Thyroid gland (tissue), 4 donors: ENCODE data around the gene SACM1L.

Source experiments
- POLR2A ChIP-seq, 2 donors: fragments of 450-650 bp; IDR thresholded peaks; one replicate each; pipeline ENCODE4 v1.6.1; 2017; ENCODE audit warnings: antibody characterized with exemption in 2 of 2, mild to moderate bottlenecking in 2 of 2, moderate library complexity in 1 of 2
- TF ChIP-seq, protein P1 (sequence below), 6 experiments: fragments of 200-600 bp in 3 of 6; fragments of 450-650 bp in 3 of 6; sonication (generic) in 3 of 6; IDR thresholded peaks; one replicate each; pipeline ENCODE4 v1.5.1; 2016 to 2019; ENCODE audit warnings: antibody characterized with exemption in 6 of 6, mild to moderate bottlenecking in 2 of 6, inconsistent platforms in 1 of 6, moderate library complexity in 1 of 6

DNA sequence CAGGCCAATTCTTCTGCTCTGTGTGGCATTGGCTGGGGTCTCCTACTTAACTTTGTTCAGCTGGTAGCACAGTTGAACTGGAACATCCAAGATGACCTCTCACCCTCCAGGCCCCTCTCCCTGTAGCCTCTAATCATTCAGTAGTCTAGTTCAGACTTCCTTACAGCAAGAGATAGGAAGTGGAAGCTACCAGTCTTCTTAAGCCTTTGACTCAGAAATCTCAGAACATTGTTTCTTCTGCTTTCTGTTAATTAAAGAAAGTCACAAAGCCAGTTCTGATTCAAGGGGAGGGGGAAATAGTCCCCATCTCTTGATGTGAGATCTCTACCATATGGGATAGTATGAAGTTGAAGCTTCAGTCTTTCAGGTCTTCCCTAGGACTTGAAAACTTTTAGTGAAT is 18.8 kb upstream of the SACM1L start:
- TF ChIP-seq, protein P1, sequence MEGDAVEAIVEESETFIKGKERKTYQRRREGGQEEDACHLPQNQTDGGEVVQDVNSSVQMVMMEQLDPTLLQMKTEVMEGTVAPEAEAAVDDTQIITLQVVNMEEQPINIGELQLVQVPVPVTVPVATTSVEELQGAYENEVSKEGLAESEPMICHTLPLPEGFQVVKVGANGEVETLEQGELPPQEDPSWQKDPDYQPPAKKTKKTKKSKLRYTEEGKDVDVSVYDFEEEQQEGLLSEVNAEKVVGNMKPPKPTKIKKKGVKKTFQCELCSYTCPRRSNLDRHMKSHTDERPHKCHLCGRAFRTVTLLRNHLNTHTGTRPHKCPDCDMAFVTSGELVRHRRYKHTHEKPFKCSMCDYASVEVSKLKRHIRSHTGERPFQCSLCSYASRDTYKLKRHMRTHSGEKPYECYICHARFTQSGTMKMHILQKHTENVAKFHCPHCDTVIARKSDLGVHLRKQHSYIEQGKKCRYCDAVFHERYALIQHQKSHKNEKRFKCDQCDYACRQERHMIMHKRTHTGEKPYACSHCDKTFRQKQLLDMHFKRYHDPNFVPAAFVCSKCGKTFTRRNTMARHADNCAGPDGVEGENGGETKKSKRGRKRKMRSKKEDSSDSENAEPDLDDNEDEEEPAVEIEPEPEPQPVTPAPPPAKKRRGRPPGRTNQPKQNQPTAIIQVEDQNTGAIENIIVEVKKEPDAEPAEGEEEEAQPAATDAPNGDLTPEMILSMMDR (IDR thresholded peaks at IDR 0.05) = no peak
- no peak for TF ChIP-seq POLR2A (IDR thresholded peaks at IDR 0.05)
